ENCODE measurements around the gene RGMA.

Gene RGMA

DNA sequence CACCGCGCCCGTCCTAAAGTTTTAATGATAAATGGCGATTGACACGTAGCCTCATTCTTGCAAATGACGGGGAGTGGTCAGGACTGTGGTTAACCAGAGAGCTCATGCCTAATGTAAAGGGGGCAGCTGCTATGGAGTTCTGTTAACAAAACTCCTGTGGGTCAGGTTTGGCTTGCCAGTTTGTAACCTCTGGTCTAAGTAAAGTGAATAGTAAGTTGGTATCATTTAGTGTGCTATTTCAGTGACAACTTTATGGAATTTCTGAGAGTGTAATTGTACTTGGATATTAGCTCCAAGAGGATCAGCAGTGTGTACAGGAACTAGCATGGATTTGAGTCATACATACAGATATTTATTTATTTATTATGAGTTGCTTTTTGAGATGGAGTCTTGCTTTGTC lies 87.9 kb downstream of the RGMA start:
- no peak for DNase-seq

DNA sequence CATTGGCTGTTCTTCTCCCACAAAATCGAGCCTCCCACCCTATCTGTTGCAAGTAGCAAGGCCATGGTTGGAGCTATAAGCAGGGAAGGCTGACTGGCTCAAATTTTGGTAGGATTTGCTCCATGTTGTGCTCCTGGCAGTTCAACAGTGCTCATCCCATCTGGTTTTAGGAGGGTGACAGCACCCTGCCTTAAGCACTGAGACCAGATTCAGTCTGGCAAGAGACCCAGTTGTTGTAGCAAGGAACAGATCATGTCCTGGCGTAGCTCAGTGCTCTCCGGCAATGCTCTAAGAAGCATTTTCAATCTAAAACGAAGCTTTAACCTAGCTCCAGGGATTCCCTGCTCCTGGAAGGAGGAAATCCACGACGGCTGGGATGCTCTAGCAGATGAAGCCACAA lies 91.2 kb downstream of the RGMA start:
- no peak for DNase-seq

DNA sequence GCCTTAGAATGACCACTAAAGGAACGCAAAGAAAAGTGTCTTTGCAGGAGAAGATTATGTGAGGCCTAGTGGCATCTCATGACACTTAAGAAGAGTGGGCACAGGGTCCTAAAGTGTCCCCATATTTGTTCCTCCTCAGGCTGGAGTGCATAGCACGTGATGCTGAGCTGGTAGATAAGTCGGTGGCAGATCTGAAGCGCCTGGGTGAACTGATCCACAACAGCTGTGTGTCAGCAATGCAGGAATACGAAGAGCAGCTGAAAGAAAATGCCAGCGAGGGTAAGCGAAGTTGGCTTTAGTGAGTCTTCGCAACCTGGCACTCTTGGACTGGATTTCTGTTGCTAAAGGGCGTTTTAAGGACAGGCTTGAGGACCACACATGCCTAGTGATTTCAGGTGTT lies 96.3 kb downstream of the RGMA start:
- DNase-seq, result peak; percentile 30

DNA sequence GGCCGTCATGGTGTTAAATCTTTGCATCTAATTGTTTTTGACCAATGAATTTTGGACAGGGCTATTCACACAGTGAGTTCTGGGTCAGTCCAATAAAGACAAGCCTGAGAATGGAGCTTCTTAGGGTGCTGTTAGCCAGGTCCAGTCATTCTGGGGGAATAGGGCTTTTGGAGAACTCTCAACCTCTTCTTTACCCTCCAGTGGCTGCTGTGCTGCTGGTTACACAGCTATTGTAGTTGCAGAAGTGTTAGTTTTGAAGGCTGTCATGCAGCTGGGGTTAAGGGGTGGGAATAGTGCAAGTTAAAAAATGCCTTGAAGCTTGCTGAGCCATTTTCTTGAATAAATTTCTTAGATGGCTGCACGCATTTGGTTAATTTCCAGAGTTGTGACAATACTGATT lies 99.0 kb downstream of the RGMA start:
- no peak for DNase-seq

DNA sequence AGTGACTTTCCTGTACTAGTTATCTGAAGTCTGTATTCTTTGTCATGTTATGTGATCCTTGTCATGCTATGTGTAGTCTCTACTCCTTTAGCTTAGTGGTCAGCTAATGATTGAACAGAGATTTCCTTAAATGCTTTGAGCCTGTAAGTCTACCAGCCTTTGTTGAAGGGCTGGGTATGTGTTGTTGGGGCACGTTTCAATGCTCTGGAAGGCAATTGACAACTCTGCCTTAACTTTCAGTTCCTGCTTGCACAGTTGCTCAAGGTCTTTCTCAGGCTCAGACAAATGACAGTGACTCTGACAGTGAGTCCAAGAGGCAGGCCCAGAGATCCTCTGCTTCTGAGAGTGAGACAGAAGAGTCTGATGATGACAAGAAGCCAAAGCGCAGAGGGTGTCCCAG lies 99.5 kb downstream of the RGMA start:
- no peak for DNase-seq

Data from femur (tissue), 1 donor.